ENCODE measurements around the gene RALY.

- TF ChIP-seq ZNF207 (IDR thresholded peaks at IDR 0.05; ENCODE audit: borderline replicate concordance) (no peak), ZNF592 (IDR thresholded peaks at IDR 0.05) (no peak), POLR2AphosphoS5 (IDR thresholded peaks at IDR 0.05; ENCODE audit: low read length) (no peak), CTCF (IDR thresholded peaks at IDR 0.05 in 2 of 3, conservative IDR thresholded peaks at IDR 0.05 in 1 of 3; ENCODE audit: control insufficient read depth in 2 of 3, extremely low read depth in 1 of 3, insufficient read depth in 1 of 3, low read depth in 3 of 3, low read length in 3 of 3) (no peak), REST (IDR thresholded peaks at IDR 0.05; ENCODE audit: low read depth, low read length) (no peak), CHD2 (IDR thresholded peaks at IDR 0.05; ENCODE audit: borderline replicate concordance, low read depth, low read length) (no peak), USF1 (IDR thresholded peaks at IDR 0.05; ENCODE audit: borderline replicate concordance, extremely low read length, insufficient read depth, low read depth, low read length) (no peak), RFX5 (IDR thresholded peaks at IDR 0.05; ENCODE audit: low read depth, low read length) (no peak), FOS (IDR thresholded peaks at IDR 0.05; ENCODE audit: borderline replicate concordance, extremely low read depth, insufficient read length) (no peak), GABPA (IDR thresholded peaks at IDR 0.05; ENCODE audit: low read depth) (no peak), ATF2 (IDR thresholded peaks at IDR 0.05; ENCODE audit: low read length) (no peak), RAD21 (IDR thresholded peaks at IDR 0.05; ENCODE audit: insufficient read depth, low read depth, low read length) (no peak), POLR2A (IDR thresholded peaks at IDR 0.05; ENCODE audit: low read depth, low read length) (no peak)
Measured at GRCh38 chr20:34122274-34122980, 128.7 kb downstream of the RALY start.

All from GM12878 (cell line).